HG02763 (cell line): ENCODE results near the gene CCNA2.

ENCODE experiments used
- ATAC-seq: cut with Tn5 transposase; IDR thresholded peaks from one replicate; pipeline ENCODE4 v1.9.1; 2021; ENCODE audit warnings: mild to moderate bottlenecking, moderate library complexity; ENCODE audit not compliant: unreplicated experiment

Gene CCNA2

GRCh38 chr4:121823505-121824170, at the start of gene CCNA2:
Gene CCNA2, minus strand, starts transcription at chr4:121823883. Its CDS starts 255 bp downstream, at chr4:121823628.
- peak; percentile 97 for ATAC-seq

- ATAC-seq, result peak; percentile 100
Observed at GRCh38 chr4:121869841-121870822, 46.4 kb upstream of the CCNA2 start, which contains the start of gene BBS7. Gene BBS7, minus strand, starts transcription at chr4:121870474. Its CDS starts 161 bp downstream, at chr4:121870313.

- no peak for ATAC-seq
Observed at GRCh38 chr4:121863799-121864198, 40.1 kb upstream of the CCNA2 start.

- no peak for ATAC-seq
Observed at GRCh38 chr4:121861426-121861825, 37.7 kb upstream of the CCNA2 start.

GRCh38 chr4:121860121-121860520, 36.4 kb upstream of the CCNA2 start:
- ATAC-seq, result no peak

GRCh38 chr4:121851354-121851753, 27.7 kb upstream of the CCNA2 start:
- no peak for ATAC-seq

GRCh38 chr4:121846662-121847061, 23.0 kb upstream of the CCNA2 start:
- ATAC-seq, result no peak

GRCh38 chr4:121842862-121843261, 19.2 kb upstream of the CCNA2 start:
- ATAC-seq, result no peak

- no peak for ATAC-seq
Observed at GRCh38 chr4:121838136-121838535, 14.5 kb upstream of the CCNA2 start.

- no peak for ATAC-seq
Observed at GRCh38 chr4:121829511-121829910, 5.8 kb upstream of the CCNA2 start.

- no peak for ATAC-seq
Observed at GRCh38 chr4:121827853-121828252, 4.2 kb upstream of the CCNA2 start.

GRCh38 chr4:121824950-121825349, 1.3 kb upstream of the CCNA2 start:
- ATAC-seq, result no peak

- peak; percentile 1 for ATAC-seq
Observed at GRCh38 chr4:121824171-121824527, 466 bp upstream of the CCNA2 start.

- peak; percentile 37 for ATAC-seq
Observed at GRCh38 chr4:121822796-121823504, 733 bp downstream of the CCNA2 start.

- no peak for ATAC-seq
Observed at GRCh38 chr4:121822047-121822446, 1.6 kb downstream of the CCNA2 start.

GRCh38 chr4:121819216-121819965, 4.3 kb downstream of the CCNA2 start:
- no peak for ATAC-seq

- no peak for ATAC-seq
Observed at GRCh38 chr4:121818215-121818614, 5.5 kb downstream of the CCNA2 start.

GRCh38 chr4:121817701-121818100, 6.0 kb downstream of the CCNA2 start:
- no peak for ATAC-seq

- no peak for ATAC-seq
Observed at GRCh38 chr4:121817006-121817405, 6.7 kb downstream of the CCNA2 start.

GRCh38 chr4:121814756-121815155, 8.9 kb downstream of the CCNA2 start:
- no peak for ATAC-seq

- no peak for ATAC-seq
Observed at GRCh38 chr4:121811122-121811521, 12.6 kb downstream of the CCNA2 start.
